Hippocampal formation (tissue), 2 donors: ENCODE data around the gene DHX40.
"Not testable (repeated sequence)": the region's sequence is repeated elsewhere in the genome, so short reads cannot be mapped to it uniquely, and the experiment has no call there.

ENCODE experiments used
- DNase-seq, 2 donors: peaks; one replicate each; lab custom pipeline; 2025; lab: John Stamatoyannopoulos, UW

The DHX40 gene

DNA sequence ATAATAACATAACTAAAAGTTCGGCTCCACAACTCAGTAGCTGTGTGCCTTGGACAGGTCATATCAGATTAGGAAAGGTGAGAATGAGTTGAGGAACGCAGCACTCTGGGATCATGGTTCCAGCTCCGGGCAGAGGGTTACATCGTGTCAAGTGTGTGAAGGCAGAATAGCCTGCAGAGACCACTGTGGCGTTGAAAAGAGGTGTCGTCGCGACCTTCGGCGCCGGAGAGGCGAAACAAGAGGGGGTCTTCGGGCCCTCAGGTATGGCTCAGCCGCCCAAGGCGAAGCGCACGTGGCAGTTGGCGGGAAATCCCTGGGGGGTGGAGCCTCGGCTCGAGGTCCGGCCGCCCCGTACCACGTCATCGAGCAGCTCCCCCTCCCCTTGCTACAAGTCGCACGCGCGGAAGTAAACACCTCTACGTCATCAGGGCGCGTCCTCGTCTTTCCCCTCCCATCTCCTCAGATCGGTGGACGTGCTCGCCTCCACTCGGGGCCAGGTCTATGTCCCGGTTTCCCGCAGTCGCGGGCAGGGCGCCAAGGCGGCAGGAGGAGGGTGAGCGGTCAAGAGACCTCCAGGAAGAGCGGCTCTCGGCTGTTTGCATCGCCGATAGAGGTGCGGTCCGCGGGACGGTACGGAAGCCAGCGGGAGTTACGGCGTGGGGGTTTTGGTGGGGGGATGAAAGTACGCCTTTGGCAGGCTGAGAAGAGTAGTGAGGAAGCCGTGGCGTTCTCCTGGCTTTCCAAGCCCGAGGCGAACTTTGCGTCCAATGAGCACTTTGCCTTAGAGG, at the start of gene DHX40:
TSS of gene DHX40 (plus strand) at position 440 of the 788 bp plus-strand sequence. CDS start at position 502, 62 bp downstream.
- DNase-seq = peak; percentile 79 to 81

GRCh38 chr17:59516451-59516850, 49.0 kb upstream of the DHX40 start:
- no peak for DNase-seq

DNA sequence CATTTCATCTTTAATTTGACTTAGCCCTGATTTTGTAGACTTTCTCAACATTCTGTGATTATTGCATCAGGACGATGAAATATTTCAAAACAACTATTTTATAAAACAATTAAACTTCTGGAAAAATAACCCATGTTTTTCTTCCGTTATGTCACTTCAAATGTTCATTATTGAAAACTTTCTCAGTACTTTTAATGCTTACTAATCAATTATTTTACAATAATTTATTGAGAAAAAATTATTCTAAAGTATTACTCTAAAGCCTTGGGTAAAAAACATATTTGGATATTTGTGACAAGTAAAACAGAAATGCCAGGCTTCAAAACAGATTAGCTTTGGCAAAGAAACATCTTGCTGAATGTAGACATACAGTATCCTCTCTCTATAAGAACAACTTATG, 46.3 kb upstream of the DHX40 start:
- no peak for DNase-seq

GRCh38 chr17:59520251-59520650, 45.2 kb upstream of the DHX40 start:
- DNase-seq = no peak

GRCh38 chr17:59521465-59522126, 43.8 kb upstream of the DHX40 start:
- peak in 1 of 2 donors; percentile 19 for DNase-seq

DNA sequence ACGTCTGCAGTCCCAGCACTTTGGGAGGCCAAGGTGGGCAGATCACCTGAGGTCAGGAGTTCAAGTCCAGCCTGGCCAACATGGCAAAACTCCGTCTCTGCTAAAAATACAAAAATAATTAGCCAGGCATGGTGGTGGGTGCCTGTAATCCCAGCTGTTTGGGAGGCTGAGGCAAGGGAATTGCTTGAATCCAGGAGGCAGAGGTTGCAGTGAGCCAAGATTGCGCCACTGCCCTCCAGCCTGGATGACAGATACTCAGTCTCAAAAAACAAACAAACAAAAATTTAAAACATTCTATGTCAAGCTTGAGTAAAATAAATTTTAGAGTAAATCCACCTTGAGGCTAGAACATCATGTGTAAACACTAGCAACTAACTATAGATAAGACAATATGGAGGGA, 40.5 kb upstream of the DHX40 start:
- DNase-seq = not testable (repeated sequence)

GRCh38 chr17:59525668-59526067, 39.7 kb upstream of the DHX40 start:
- DNase-seq = no peak

DNA sequence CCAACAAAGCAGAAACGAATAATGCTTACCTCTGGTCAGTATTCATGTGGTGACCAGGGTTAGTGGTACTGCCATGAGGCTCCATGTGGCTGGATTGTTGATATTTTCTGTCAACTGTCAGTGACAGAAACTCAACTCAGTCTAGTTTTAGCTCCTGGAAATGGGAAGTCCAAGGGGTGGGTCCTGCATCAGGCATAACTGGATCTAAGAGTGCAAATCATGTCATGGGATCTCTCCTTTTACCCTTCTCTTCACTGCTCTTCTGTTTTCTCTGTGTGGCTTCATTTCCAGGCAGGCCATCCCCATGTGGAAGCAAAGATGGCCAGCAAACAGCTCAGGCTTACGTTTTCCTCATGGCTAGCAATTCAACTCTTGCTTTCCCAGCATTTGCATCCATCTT, 39.0 kb upstream of the DHX40 start:
- no peak for DNase-seq

DNA sequence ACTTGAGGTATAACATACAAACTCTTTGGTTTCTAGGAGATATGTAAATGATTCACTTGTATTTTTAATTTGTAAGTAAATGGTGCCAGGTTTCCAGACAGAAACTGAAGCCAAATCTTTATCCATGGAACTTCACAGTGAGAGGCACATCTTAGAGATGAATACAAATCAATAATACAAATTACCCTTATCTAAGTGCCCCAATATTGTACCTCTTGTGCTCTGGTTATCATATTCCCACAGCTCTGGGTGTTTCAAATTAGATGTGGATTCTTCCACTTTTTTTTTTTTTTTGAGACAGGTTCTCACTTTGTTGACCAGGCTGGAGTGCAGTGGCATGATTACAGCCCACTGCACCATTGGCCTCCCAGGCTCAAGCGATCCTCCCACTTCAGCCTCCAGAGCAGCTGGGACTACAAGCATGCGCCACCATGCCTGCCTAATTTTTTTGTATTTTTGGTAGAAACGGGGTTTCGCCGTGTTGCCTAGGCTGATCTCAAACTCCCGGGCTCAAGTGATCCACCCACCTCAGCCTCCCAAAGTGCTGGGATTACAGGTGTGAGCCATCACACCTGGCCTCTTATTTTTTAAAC, 38.0 kb upstream of the DHX40 start:
- no peak for DNase-seq

DNA sequence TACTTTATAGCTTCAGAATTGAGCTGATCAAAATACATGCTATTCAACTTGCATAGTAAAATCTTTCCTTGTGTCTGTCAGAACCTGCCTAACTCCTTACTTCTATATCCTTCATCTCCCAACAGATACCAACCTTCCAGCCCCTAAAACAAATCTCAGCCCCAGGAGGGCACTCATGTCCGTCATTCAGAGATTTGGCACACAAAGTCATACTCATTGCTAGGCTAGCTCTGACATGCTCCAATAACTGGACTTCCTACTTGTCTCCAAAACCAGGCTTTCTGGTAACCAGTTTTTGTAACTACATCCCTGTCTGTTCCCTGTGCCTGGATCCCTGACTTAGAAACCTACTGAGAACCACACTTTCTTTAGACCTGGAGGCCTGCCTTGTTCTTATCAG, 37.5 kb upstream of the DHX40 start:
- DNase-seq = no peak

GRCh38 chr17:59530531-59530930, 34.9 kb upstream of the DHX40 start:
- DNase-seq = no peak

- DNase-seq = no peak
Measured at GRCh38 chr17:59533694-59534093, 31.7 kb upstream of the DHX40 start.

DNA sequence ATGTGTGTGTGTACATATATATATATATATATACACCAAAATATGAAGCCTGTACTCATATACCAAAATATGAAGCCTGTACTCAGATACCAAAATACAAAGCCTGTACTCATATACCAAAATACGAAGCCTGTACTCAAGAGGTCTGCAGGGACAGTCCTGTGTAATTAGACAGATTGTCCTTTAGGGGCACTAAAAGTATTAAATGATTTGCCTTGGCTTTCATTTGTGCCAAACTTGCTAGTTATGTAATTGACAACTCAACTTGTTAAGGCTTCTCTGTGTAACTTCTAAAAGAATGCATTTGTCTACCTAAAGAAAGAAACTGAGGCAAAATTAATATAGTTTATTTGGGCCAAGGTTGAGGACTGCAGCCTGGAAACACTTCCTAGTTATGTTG, 30.8 kb upstream of the DHX40 start:
- DNase-seq = no peak

- DNase-seq = no peak
Measured at GRCh38 chr17:59538195-59538909, 27.1 kb upstream of the DHX40 start.

DNA sequence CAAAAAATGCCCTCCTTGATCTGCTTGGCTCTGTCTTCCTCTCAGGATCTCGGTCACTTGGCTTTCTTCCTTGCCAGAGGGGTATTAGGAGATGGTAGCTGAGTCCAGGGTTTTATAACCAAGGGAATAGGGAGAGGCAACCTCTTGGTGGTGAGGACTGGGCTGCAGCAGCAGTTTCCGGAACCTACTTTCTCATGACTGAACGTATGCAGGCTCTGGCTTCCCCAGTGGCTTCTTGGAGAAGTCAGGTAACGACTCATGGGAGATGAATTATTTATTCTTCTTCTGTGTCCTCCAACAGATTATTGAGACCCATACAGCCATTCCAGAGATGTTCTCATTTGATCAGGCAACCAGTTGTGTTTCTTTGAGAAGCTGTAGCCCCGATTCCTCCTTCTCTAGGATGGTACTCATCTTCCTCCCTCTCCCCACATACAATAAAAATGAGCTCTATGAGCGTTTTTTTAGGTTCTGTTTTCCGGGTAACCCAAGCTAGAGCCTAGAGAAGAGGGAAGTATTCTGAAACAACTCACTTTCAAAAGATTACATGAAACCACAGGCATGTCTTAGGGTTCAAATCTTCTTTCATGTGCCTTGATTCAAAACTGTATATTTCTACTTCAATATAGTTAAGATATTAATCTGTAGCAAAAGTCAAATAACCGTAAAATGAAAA, 22.3 kb upstream of the DHX40 start:
- DNase-seq = no peak

GRCh38 chr17:59545942-59546341, 19.5 kb upstream of the DHX40 start:
- DNase-seq = no peak

- DNase-seq = no peak
Measured at GRCh38 chr17:59547131-59547915, 18.1 kb upstream of the DHX40 start.

DNA sequence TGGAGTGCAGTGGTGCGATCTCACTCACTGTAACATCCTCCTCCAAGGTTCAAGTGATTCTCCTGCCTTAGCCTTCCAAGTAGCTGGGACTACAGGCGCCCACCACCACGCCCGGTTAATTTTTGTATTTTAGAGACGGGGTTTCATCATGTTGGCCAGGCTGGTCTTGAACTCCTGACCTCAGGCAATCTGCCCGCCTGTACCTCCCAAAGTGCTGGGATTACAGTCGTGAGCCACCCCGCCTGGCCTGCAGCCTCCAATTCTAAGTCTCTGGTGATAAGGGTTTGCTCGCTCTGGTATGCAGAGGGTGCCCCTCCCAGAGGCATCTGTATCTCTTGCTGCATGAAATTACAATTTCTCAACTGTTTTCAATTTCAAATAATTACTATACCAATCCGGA, 16.4 kb upstream of the DHX40 start:
- not testable (repeated sequence) for DNase-seq

DNA sequence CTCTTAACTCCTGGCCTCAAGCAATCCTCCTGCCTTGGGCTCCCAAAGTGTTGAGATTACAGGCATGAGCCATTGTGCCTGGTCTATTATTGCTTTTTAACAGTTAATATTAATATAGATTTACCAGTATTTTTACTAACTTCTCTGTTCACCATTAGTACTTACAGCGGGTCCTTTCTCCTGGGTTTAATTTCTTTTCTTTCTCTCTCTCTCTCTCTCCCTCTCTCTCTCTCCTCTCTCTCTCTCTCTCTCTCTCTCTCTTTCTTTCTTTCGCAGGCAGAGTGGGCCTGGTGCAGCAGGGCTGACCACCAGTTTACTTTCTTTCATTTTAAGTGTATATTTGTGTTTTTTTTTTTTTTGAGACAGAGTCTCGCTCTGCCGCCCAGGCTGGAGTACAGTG, 14.7 kb upstream of the DHX40 start:
- no peak for DNase-seq

DNA sequence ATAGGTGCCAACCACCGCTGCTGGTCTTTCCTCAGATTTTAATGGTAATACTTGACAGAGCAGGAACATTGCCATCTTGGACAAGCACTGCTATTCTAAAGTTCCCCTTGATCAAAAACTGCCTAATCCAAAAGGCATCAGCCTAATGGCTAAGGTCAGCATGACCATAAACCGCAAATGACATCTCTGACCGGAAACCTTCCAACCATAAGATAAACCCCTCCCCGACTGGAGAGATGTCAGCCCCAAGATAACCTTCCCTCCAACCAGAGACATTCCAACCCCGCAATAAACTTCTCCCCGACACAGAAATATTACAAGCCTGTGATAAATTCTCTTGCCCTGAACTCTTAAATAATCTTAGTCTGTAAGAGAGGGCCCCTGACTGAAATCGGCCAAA, 7.4 kb upstream of the DHX40 start:
- DNase-seq = no peak

- no peak for DNase-seq
Measured at GRCh38 chr17:59558953-59559352, 6.5 kb upstream of the DHX40 start.
